HG03108 (cell line): Measurements from ENCODE around the gene RNASEH2A.

Experiments
- ATAC-seq: cut with Tn5 transposase; IDR thresholded peaks from one replicate; pipeline ENCODE4 v1.9.1; 2021; ENCODE audit warnings: moderate library complexity; ENCODE audit not compliant: unreplicated experiment

RNASEH2A gene

GRCh38 chr19:12806242-12807081 is at the start of gene RNASEH2A:
Gene RNASEH2A, plus strand, starts transcription at chr19:12806584. Its CDS starts 90 bp downstream, at chr19:12806674.
- peak; percentile 78 for ATAC-seq

GRCh38 chr19:12757544-12758274 is 48.7 kb upstream of the RNASEH2A start:
- no peak for ATAC-seq

GRCh38 chr19:12759686-12760085 is 46.7 kb upstream of the RNASEH2A start:
- ATAC-seq, result no peak

- ATAC-seq, result no peak
Observed at GRCh38 chr19:12763100-12763499, 43.3 kb upstream of the RNASEH2A start.

GRCh38 chr19:12764698-12765097 is 41.7 kb upstream of the RNASEH2A start:
- no peak for ATAC-seq

GRCh38 chr19:12766051-12766521 is 40.3 kb upstream of the RNASEH2A start:
- ATAC-seq, result peak; percentile 47

GRCh38 chr19:12767150-12767549 is 39.2 kb upstream of the RNASEH2A start:
- ATAC-seq, result no peak

GRCh38 chr19:12767666-12768065 is 38.7 kb upstream of the RNASEH2A start:
- ATAC-seq, result no peak

- no peak for ATAC-seq
Observed at GRCh38 chr19:12769689-12770088, 36.7 kb upstream of the RNASEH2A start.

- ATAC-seq, result no peak
Observed at GRCh38 chr19:12770922-12771321, 35.5 kb upstream of the RNASEH2A start.

GRCh38 chr19:12772323-12772722 is 34.1 kb upstream of the RNASEH2A start:
- ATAC-seq, result no peak

- no peak for ATAC-seq
Observed at GRCh38 chr19:12773571-12773970, 32.8 kb upstream of the RNASEH2A start.

- peak; percentile 1 for ATAC-seq
Observed at GRCh38 chr19:12774588-12775555, 31.5 kb upstream of the RNASEH2A start, which contains the start of gene HOOK2. Gene HOOK2, minus strand, starts transcription at chr19:12775552. Its CDS starts 103 bp downstream, at chr19:12775449.

- ATAC-seq, result no peak
Observed at GRCh38 chr19:12777217-12778016, 29.0 kb upstream of the RNASEH2A start.

GRCh38 chr19:12778017-12778904 is 28.1 kb upstream of the RNASEH2A start:
- no peak for ATAC-seq

- ATAC-seq, result no peak
Observed at GRCh38 chr19:12778905-12779161, 27.6 kb upstream of the RNASEH2A start.

- ATAC-seq, result no peak
Observed at GRCh38 chr19:12779162-12779993, 27.0 kb upstream of the RNASEH2A start.

GRCh38 chr19:12782174-12782423 is 24.3 kb upstream of the RNASEH2A start:
- no peak for ATAC-seq
